WERI-Rb-1 (cell line): ENCODE measurements around the gene FCHSD2.

Experiments
- DNase-seq: peaks from one replicate; pipeline ENCODE4 v3.0.0-alpha.2; 2020
- H3K27ac ChIP-seq: fragments of 250-450 bp; sonication (Bioruptor Pico); 2 replicates; pipeline ENCODE4 v1.5.1; 2020; ENCODE audit warnings: mild to moderate bottlenecking, moderate library complexity
- H3K27me3 ChIP-seq: fragments of 250-450 bp; sonication (Bioruptor Pico); 2 replicates; pipeline ENCODE4 v1.5.1; 2021; ENCODE audit warnings: mild to moderate bottlenecking, low read depth, moderate library complexity; ENCODE audit not compliant: insufficient read depth, severe bottlenecking
- H3K36me3 ChIP-seq: fragments of 250-450 bp; sonication (Bioruptor Pico); 2 replicates; pipeline ENCODE4 v1.5.1; 2020; ENCODE audit warnings: mild to moderate bottlenecking, moderate library complexity
- H3K4me3 ChIP-seq: 2 replicates; pipeline ENCODE4 v1.5.1; 2011; ENCODE audit warnings: low read depth, mild to moderate bottlenecking, control low read depth, low read length
- H3K9me3 ChIP-seq: fragments of 250-450 bp; sonication (Bioruptor Pico); 2 replicates; pipeline ENCODE4 v1.5.1; 2021; ENCODE audit warnings: mild to moderate bottlenecking, moderate library complexity; ENCODE audit not compliant: severe bottlenecking
- TF ChIP-seq, protein P1 (sequence below): IDR thresholded peaks from 2 replicates; pipeline ENCODE4 v1.5.1; 2011; ENCODE audit warnings: low read depth, mild to moderate bottlenecking, control low read depth, inconsistent platforms, low read length

The FCHSD2 gene

DNA sequence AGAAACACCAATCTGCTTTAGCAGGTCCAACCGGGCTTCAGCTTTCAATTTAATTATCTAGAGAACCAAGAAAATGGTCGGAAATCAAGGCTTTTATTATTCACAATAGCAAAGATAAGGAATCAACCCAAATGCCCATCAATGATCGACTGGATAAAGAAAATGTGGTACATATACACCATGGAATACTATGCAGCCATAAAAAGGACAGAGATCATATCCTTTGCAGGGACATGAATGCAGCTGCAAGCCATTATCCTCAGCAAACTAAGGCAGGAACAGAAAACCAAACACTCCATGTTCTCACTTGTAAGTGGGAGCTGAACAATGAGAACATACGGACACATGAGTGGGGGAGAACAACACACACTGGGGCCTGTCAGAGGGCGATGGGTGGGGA lies 274.1 kb downstream of the FCHSD2 start:
- H3K36me3 ChIP-seq = peaks cover 14% of the 10 kb centered on the region

DNA sequence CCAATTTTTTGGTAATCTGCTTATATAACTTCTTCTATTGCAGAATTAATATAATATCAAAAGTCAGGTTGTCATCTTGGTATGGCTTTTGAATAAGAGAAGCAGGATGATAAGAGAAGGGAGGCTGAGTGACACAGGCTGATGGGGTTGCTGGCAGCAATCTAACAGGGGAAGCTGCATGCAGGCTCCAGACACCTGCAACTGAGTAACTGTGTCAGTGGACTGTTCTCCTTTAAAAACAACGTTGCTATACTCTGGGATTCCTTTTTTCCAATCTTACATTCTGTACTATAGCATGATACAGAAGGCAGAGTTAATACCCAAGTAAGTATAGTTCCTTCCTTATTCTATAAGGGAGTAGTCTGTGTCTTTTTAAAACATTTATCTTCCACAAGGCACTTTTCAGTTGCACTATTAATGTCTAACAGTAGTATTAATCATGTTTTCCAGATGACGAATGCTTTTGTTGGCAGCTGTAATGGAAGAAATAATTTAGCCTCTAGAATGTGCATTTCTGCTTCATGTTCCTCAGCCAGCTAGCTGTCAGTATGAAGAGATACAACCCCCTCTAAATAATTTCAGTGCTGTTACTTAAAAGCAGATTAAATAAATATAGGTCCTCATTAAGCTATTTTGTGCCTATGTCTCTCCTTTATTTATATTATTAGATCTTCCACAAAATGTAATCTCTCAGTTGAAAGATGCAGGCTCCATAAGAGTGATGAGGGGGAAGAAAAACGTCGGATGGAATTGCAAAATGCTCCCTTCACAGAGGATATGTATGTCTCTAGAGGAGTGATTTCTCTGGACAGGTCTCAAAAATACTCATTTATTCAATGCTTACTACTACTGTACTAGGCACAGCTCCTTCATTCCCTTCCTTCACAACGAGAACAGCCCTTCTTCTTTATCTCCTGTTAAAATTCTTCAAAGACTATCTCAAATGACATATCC lies 277.1 kb downstream of the FCHSD2 start:
- DNase-seq = no peak
- Histone ChIP-seq H3K9me3 (no peaks in the 10 kb centered on the region), H3K27ac (no peak overlapping the region), H3K36me3 (peaks cover 14% of the 10 kb centered on the region), H3K4me3 (no peak overlapping the region), H3K27me3 (no peaks in the 10 kb centered on the region)
- TF ChIP-seq, protein P1, sequence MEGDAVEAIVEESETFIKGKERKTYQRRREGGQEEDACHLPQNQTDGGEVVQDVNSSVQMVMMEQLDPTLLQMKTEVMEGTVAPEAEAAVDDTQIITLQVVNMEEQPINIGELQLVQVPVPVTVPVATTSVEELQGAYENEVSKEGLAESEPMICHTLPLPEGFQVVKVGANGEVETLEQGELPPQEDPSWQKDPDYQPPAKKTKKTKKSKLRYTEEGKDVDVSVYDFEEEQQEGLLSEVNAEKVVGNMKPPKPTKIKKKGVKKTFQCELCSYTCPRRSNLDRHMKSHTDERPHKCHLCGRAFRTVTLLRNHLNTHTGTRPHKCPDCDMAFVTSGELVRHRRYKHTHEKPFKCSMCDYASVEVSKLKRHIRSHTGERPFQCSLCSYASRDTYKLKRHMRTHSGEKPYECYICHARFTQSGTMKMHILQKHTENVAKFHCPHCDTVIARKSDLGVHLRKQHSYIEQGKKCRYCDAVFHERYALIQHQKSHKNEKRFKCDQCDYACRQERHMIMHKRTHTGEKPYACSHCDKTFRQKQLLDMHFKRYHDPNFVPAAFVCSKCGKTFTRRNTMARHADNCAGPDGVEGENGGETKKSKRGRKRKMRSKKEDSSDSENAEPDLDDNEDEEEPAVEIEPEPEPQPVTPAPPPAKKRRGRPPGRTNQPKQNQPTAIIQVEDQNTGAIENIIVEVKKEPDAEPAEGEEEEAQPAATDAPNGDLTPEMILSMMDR = no peak

More for the DNA sequence above, 274.1 kb downstream of the FCHSD2 start:
- Histone ChIP-seq H3K27me3 (no peaks in the 10 kb centered on the region), H3K27ac (no peak overlapping the region), H3K4me3 (no peak overlapping the region), H3K9me3 (no peaks in the 10 kb centered on the region)
- TF ChIP-seq, protein P1 = no peak
- no peak for DNase-seq

DNA sequence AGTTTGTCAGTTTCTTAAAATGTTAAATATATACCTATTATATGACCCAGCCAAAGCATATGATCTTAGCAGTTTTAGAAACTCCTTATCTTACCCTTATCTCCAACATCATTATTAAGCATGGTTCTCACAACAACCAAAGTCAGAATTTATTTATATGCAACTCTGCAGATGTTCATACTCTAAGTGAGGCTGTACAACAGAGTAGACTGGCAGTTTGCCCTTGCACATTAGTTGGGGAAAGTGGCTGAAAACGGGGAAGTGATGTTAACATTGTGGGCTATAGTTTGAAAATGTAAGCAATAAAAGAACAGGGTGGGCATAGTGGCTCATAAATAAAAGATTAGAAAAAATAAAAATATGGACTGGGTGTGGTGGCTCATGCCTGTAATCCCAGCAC lies 278.2 kb downstream of the FCHSD2 start:
- H3K27ac ChIP-seq = no peak overlapping the region
- no peaks in the 10 kb centered on the region for H3K9me3 ChIP-seq
- H3K36me3 ChIP-seq = peaks cover 14% of the 10 kb centered on the region
- TF ChIP-seq, protein P1 = no peak
- no peaks in the 10 kb centered on the region for H3K27me3 ChIP-seq
- H3K4me3 ChIP-seq = no peak overlapping the region
- no peak for DNase-seq

DNA sequence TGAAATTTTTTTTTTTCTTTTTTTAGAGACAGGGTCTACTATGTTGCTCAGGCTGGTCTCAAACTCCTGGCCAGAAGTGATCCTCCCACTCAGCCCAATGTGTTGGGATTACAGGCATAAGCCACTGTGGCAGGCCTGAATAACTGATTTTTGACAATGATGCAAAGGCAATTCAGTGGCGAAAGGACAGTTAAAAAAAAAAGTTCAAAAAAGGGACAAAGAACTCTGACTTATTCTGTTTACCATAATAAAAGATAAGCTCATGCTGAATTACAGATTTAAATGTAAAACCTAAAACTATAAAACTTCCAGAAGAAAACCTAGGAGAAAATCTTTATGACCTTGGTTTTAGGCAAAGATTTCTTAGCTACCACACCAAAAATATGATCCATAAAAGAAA lies 279.0 kb downstream of the FCHSD2 start:
- TF ChIP-seq, protein P1 = no peak
- Histone ChIP-seq H3K4me3 (no peak overlapping the region), H3K36me3 (peaks cover 13% of the 10 kb centered on the region), H3K27me3 (no peaks in the 10 kb centered on the region), H3K9me3 (no peaks in the 10 kb centered on the region), H3K27ac (no peak overlapping the region)
- no peak for DNase-seq

DNA sequence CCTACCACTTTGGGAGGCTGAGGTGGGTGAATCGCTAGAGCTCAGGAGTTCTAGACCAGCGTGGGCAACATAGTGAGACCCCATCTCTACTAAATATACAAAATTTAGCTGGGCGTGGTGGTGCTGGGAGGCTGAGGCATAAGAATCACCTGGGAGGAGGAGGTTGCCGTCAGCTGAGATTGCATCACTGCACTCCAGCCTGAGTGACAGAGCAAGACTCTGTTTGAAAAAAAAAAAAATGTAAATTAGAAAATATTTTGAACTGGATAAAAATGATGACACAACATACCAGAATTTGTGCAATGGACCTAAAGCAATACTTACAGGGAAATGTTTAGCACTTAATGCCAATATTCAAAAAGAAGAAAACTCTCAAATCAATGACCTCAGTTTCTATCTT lies 281.5 kb downstream of the FCHSD2 start:
- H3K36me3 ChIP-seq = peaks cover 5% of the 10 kb centered on the region; the same call in 1 of the 2 replicates
- no peak overlapping the region for H3K27ac ChIP-seq
- TF ChIP-seq, protein P1 = no peak
- H3K27me3 ChIP-seq = no peaks in the 10 kb centered on the region
- H3K4me3 ChIP-seq = no peak overlapping the region
- H3K9me3 ChIP-seq = no peaks in the 10 kb centered on the region
- no peak for DNase-seq

DNA sequence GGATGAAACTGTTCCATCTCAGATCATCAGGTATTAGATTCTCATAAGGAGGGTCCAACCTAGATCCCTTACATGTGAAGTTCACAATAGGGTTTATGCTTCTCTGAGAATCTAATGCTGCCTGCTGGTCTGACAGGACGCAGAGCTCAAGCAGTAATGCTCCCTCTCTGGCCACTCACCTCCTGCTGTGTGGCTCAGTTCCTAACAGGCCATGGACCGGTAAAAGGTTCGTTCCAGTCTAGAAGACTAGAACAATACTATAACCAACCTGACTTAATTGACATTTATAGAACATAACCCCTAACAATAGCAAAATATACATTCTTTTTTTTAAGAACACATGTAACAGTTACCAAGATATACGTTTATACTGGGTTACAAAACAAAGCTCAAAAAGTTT lies 282.1 kb downstream of the FCHSD2 start:
- Histone ChIP-seq H3K4me3 (no peak overlapping the region), H3K27me3 (no peaks in the 10 kb centered on the region), H3K9me3 (no peaks in the 10 kb centered on the region), H3K36me3 (peaks cover 5% of the 10 kb centered on the region; the same call in 1 of the 2 replicates), H3K27ac (no peak overlapping the region)
- TF ChIP-seq, protein P1 = no peak
- no peak for DNase-seq
